HCT116 (cell line): ENCODE data around the gene ITGB1. TPM values are rescaled to one million over a fixed set of nuclear protein-coding genes. Genes with fewer than 3 reads are reported as not detected.

Experiments used
- ATAC-seq: fragments of 200-7000 bp; cut with Tn5 transposase; 2 replicates; pipeline ENCODE4 v1.9.1; 2020; ENCODE audit warnings: mild to moderate bottlenecking, moderate library complexity
- BruUV-seq: library from RNA; stranded (reverse); fragments of 400-500 nt; replicated peaks from 2 replicates; lab custom pipeline; 2021; lab: Mats Ljungman, UMichigan
- CTCF ChIA-PET: fragments of 300-600 bp; sonication (Branson Sonifier 250); formaldehyde crosslinking; loops from one replicate; lab custom pipeline; 2021; ENCODE audit warnings: antibody characterized with exemption; lab: Charles Lee
- POLR2A ChIA-PET: fragments of 300-600, 350-600 bp; sonication (Branson Sonifier 250); formaldehyde crosslinking; loops from one replicate; lab custom pipeline; 2021; ENCODE audit warnings: antibody characterized with exemption; lab: Charles Lee
- RAD21 ChIA-PET, 2 experiments: fragments of 300-600 bp; sonication (Branson Sonifier 250); formaldehyde crosslinking; loops; one replicate each; lab custom pipeline; 2023; ENCODE audit warnings: low total read pairs in 2 of 2; ENCODE audit not compliant: uncharacterized antibody in 2 of 2, unreplicated experiment in 2 of 2, low non-redundant PET in 1 of 2; lab: Charles Lee
- DNase-seq: peaks from one replicate; pipeline ENCODE4 v3.0.0-alpha.2; 2010; ENCODE audit warnings: low read depth, low spot score
- H2AFZ ChIP-seq: fragments of 200-600 bp; shearing (Covaris generic), sonication (generic); 2 replicates; pipeline ENCODE4 v1.6.1; 2017; ENCODE audit warnings: low read depth, mixed run types, mixed read lengths, antibody characterized with exemption, low read length; ENCODE audit not compliant: poor library complexity, severe bottlenecking
- H3K27ac ChIP-seq: 2 replicates; pipeline ENCODE4 v1.5.1; 2012; ENCODE audit warnings: low read depth, low read length
- H3K27me3 ChIP-seq: fragments of 200-600 bp; sonication (generic); 2 replicates; pipeline ENCODE4 v1.6.1; 2016; ENCODE audit warnings: mixed run types, low read length, mixed read lengths; ENCODE audit not compliant: insufficient read depth
- H3K36me3 ChIP-seq, 2 experiments: fragments of 200-500 bp in 1 of 2; fragments of 200-600 bp in 1 of 2; sonication (Bioruptor generic) in 1 of 2; sonication (generic) in 1 of 2; 2 replicates each; pipeline versions ENCODE4 v1.5.1 to v1.6.1; 2014 to 2016; ENCODE audit warnings: low read length in 2 of 2, inconsistent platforms in 1 of 2, mixed read lengths in 1 of 2, mixed run types in 1 of 2; ENCODE audit not compliant: insufficient read depth in 2 of 2, control insufficient read depth in 1 of 2
- H3K4me1 ChIP-seq, 2 experiments: fragments of 200-600 bp in 1 of 2; sonication (generic) in 1 of 2; 2 replicates each; pipeline versions ENCODE4 v1.5.1 to v1.6.1; 2012 to 2017; ENCODE audit warnings: low read length in 2 of 2, inconsistent platforms in 1 of 2, mild to moderate bottlenecking in 1 of 2, mixed read lengths in 1 of 2, mixed run types in 1 of 2, moderate library complexity in 1 of 2; ENCODE audit not compliant: insufficient read depth in 2 of 2, control insufficient read depth in 1 of 2
- H3K4me2 ChIP-seq: fragments of 200-600 bp; sonication (generic); 2 replicates; pipeline ENCODE4 v1.6.1; 2017; ENCODE audit warnings: mixed run types, low read length, mixed read lengths
- H3K4me3 ChIP-seq, 2 experiments: fragments of 200-600 bp in 1 of 2; sonication (generic) in 1 of 2; replicated peaks in 1 of 2; 2 replicates each; pipeline ENCODE4 v1.5.1; 2011 to 2016; ENCODE audit warnings: low read length in 2 of 2, control low read depth in 1 of 2, low read depth in 1 of 2, mild to moderate bottlenecking in 1 of 2, mixed read lengths in 1 of 2, mixed run types in 1 of 2
- H3K79me2 ChIP-seq: fragments of 200-600 bp; sonication (generic); 2 replicates; pipeline ENCODE4 v1.6.1; 2017; ENCODE audit warnings: mild to moderate bottlenecking, mixed run types, low read length, moderate library complexity, mixed read lengths; ENCODE audit not compliant: insufficient read depth
- H3K9ac ChIP-seq: fragments of 200-600 bp; sonication (generic); 2 replicates; pipeline ENCODE4 v1.6.1; 2016; ENCODE audit warnings: low read length, mixed read lengths
- H3K9me2 ChIP-seq: fragments of 200-600 bp; sonication (generic), shearing (Covaris generic); 2 replicates; pipeline ENCODE4 v1.6.1; 2017; ENCODE audit warnings: mixed run types, mild to moderate bottlenecking, moderate library complexity; ENCODE audit not compliant: insufficient read depth
- H3K9me3 ChIP-seq, 2 experiments: fragments of 200-500 bp in 1 of 2; fragments of 200-600 bp in 1 of 2; sonication (Bioruptor generic) in 1 of 2; sonication (generic) in 1 of 2; 2 replicates each; pipeline ENCODE4 v1.6.1; 2014 to 2017; ENCODE audit warnings: low read length in 2 of 2, mixed read lengths in 2 of 2, inconsistent platforms in 1 of 2, low read depth in 1 of 2, mild to moderate bottlenecking in 1 of 2, mixed run types in 1 of 2, moderate library complexity in 1 of 2; ENCODE audit not compliant: control insufficient read depth in 1 of 2, insufficient read depth in 1 of 2
- H4K20me1 ChIP-seq: fragments of 200-600 bp; sonication (generic), shearing (Covaris generic); 2 replicates; pipeline ENCODE4 v1.6.1; 2017; ENCODE audit warnings: mixed run types, mild to moderate bottlenecking, moderate library complexity; ENCODE audit not compliant: insufficient read depth
- ELF1 ChIP-seq: IDR thresholded peaks from 2 replicates; pipeline ENCODE4 v1.6.1; 2012; ENCODE audit warnings: low read depth, borderline replicate concordance
- EZH2 ChIP-seq: fragments of 200-600 bp; sonication (generic); IDR thresholded peaks from 2 replicates; pipeline ENCODE4 v1.6.1; 2017; ENCODE audit warnings: antibody characterized with exemption, mixed run types
- EZH2phosphoT487 ChIP-seq: fragments of 200-600 bp; IDR thresholded peaks from 2 replicates; pipeline ENCODE4 v1.6.1; 2018; ENCODE audit warnings: antibody characterized with exemption, borderline replicate concordance
- ZFX ChIP-seq: fragments of 450-650 bp; IDR thresholded peaks from 2 replicates; pipeline ENCODE4 v1.6.1; 2017
- intact Hi-C: fragments of 100-400 bp; cut with micrococcal nuclease; formaldehyde crosslinking; loops from 2 replicates; pipeline ENCODE4 v1.10.0; 2022
- total RNA-seq: library from RNA; stranded (reverse); gene quantifications from one replicate; pipeline ENCODE4 v1.2.1, GENCODE V29; 2021; ENCODE audit not compliant: unreplicated experiment
- TF ChIP-seq, protein P1 (sequence below), 3 experiments: fragments of 200-600 bp in 1 of 3; sonication (generic) in 1 of 3; IDR thresholded peaks in 2 of 3; conservative IDR thresholded peaks in 1 of 3; 2 replicates each; pipeline ENCODE4 v1.5.1; 2012 to 2017; ENCODE audit warnings: low read depth in 2 of 3, low read length in 2 of 3, antibody characterized with exemption in 1 of 3, borderline replicate concordance in 1 of 3, control low read depth in 1 of 3, mild to moderate bottlenecking in 1 of 3, mixed read lengths in 1 of 3, mixed run types in 1 of 3, moderate library complexity in 1 of 3; ENCODE audit not compliant: insufficient read depth in 1 of 3
- TF ChIP-seq, protein P2 (sequence below): IDR thresholded peaks from 2 replicates; pipeline ENCODE4 v1.6.1; 2012; ENCODE audit warnings: low read depth
- TF ChIP-seq, protein P3 (sequence below): IDR thresholded peaks from 2 replicates; pipeline ENCODE4 v1.6.1; 2012

The ITGB1 gene
- total RNA-seq, 1 experiment from 2014 or later, result 366 TPM

DNA sequence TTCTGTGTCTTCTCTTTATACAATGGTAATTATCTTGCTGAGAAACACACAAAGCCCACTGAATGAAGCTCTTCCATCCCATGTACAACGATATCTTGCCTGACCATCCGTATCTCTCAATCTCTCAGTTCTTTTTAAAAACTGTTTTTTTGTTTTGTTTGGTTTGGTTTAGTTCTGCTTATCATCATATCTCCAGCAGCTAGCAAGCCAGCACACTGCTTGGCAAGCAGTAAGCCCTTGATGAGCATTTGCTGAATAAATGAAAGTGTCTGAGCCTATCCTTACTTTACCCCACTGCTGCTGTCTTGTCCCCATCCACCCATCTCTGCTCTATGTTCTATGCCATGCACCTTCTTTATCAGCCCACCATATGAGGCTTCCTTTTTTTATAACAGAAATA lies 34.2 kb downstream of the ITGB1 start:
- Histone ChIP-seq H3K9me3 (no peaks in the 10 kb centered on the region), H4K20me1 (0 out of 2 replicates have a peak, but pooled peaks cover 6% of the 10 kb centered on the region), H3K4me1 (no peaks in the 10 kb centered on the region), H3K4me3 (no peak overlapping the region), H3K4me2 (no peak overlapping the region), H3K9ac (no peak overlapping the region), H3K9me2 (no peaks in the 10 kb centered on the region), H2AFZ (no peak overlapping the region), H3K27ac (no peak overlapping the region), H3K27me3 (no peaks in the 10 kb centered on the region), H3K36me3 (peaks cover 79 to 85% of the 10 kb centered on the region in 2 experiments), H3K79me2 (peaks cover 68% of the 10 kb centered on the region)
- ChIA-PET POLR2A (no interaction called here), RAD21 (no interaction called here), CTCF (no interaction called here)
- DNase-seq (no peak), ATAC-seq (no peak)
- BruUV-seq, result no TSS peak
- intact Hi-C loops, result no loop called here
- TF ChIP-seq, protein P1, sequence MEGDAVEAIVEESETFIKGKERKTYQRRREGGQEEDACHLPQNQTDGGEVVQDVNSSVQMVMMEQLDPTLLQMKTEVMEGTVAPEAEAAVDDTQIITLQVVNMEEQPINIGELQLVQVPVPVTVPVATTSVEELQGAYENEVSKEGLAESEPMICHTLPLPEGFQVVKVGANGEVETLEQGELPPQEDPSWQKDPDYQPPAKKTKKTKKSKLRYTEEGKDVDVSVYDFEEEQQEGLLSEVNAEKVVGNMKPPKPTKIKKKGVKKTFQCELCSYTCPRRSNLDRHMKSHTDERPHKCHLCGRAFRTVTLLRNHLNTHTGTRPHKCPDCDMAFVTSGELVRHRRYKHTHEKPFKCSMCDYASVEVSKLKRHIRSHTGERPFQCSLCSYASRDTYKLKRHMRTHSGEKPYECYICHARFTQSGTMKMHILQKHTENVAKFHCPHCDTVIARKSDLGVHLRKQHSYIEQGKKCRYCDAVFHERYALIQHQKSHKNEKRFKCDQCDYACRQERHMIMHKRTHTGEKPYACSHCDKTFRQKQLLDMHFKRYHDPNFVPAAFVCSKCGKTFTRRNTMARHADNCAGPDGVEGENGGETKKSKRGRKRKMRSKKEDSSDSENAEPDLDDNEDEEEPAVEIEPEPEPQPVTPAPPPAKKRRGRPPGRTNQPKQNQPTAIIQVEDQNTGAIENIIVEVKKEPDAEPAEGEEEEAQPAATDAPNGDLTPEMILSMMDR (IDR thresholded peaks at IDR 0.05 in 2 of 3, conservative IDR thresholded peaks at IDR 0.05 in 1 of 3; ENCODE audit: borderline replicate concordance in 1 of 3, insufficient read depth in 1 of 3, low read depth in 2 of 3, low read length in 2 of 3), result no peak
- TF ChIP-seq, protein P2, sequence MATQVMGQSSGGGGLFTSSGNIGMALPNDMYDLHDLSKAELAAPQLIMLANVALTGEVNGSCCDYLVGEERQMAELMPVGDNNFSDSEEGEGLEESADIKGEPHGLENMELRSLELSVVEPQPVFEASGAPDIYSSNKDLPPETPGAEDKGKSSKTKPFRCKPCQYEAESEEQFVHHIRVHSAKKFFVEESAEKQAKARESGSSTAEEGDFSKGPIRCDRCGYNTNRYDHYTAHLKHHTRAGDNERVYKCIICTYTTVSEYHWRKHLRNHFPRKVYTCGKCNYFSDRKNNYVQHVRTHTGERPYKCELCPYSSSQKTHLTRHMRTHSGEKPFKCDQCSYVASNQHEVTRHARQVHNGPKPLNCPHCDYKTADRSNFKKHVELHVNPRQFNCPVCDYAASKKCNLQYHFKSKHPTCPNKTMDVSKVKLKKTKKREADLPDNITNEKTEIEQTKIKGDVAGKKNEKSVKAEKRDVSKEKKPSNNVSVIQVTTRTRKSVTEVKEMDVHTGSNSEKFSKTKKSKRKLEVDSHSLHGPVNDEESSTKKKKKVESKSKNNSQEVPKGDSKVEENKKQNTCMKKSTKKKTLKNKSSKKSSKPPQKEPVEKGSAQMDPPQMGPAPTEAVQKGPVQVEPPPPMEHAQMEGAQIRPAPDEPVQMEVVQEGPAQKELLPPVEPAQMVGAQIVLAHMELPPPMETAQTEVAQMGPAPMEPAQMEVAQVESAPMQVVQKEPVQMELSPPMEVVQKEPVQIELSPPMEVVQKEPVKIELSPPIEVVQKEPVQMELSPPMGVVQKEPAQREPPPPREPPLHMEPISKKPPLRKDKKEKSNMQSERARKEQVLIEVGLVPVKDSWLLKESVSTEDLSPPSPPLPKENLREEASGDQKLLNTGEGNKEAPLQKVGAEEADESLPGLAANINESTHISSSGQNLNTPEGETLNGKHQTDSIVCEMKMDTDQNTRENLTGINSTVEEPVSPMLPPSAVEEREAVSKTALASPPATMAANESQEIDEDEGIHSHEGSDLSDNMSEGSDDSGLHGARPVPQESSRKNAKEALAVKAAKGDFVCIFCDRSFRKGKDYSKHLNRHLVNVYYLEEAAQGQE, result no peak
- TF ChIP-seq, protein P3, sequence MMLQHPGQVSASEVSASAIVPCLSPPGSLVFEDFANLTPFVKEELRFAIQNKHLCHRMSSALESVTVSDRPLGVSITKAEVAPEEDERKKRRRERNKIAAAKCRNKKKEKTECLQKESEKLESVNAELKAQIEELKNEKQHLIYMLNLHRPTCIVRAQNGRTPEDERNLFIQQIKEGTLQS, result no peak
- TF ChIP-seq ZFX, result no peak
- no peak for TF ChIP-seq EZH2
- no peak for TF ChIP-seq EZH2phosphoT487
- TF ChIP-seq ELF1, result no peak
